GM12864 (cell line): ENCODE results near the gene FMN2.

Source experiments
- DNase-seq: peaks from one replicate; pipeline ENCODE4 v3.0.0-alpha.2; 2011; ENCODE audit warnings: low read depth
- H3K4me3 ChIP-seq: 2 replicates; pipeline ENCODE4 v1.5.1; 2011; ENCODE audit warnings: mild to moderate bottlenecking, low read depth, low read length, control low read depth
- CTCF ChIP-seq: IDR thresholded peaks from 2 replicates; pipeline ENCODE4 v1.5.1; 2011; ENCODE audit warnings: low read depth, mild to moderate bottlenecking, moderate library complexity, low read length, control low read depth, inconsistent platforms; ENCODE audit errors: missing control alignments

The FMN2 gene

GRCh38 chr1:240094041-240094722 is 2.5 kb downstream of the FMN2 start:
- no peak overlapping the region for H3K4me3 ChIP-seq
- TF ChIP-seq CTCF, result no peak
- DNase-seq, result no peak

- DNase-seq, result no peak
- TF ChIP-seq CTCF, result no peak
- H3K4me3 ChIP-seq, result no peak overlapping the region
These were observed 5.3 kb downstream of the FMN2 start for GRCh38 chr1:240096974-240097373.

GRCh38 chr1:240098534-240098933 is 6.9 kb downstream of the FMN2 start:
- H3K4me3 ChIP-seq, result no peak overlapping the region
- no peak for DNase-seq
- TF ChIP-seq CTCF, result no peak

GRCh38 chr1:240099329-240099728 is 7.6 kb downstream of the FMN2 start:
- TF ChIP-seq CTCF, result no peak
- no peak overlapping the region for H3K4me3 ChIP-seq
- DNase-seq, result no peak

GRCh38 chr1:240099748-240100147 is 8.1 kb downstream of the FMN2 start:
- DNase-seq, result no peak
- no peak overlapping the region for H3K4me3 ChIP-seq
- TF ChIP-seq CTCF, result no peak

- DNase-seq, result no peak
- no peak for TF ChIP-seq CTCF
- H3K4me3 ChIP-seq, result no peak overlapping the region
These were observed 8.8 kb downstream of the FMN2 start for GRCh38 chr1:240100371-240100934.

- no peak for DNase-seq
- TF ChIP-seq CTCF, result no peak
- H3K4me3 ChIP-seq, result no peak overlapping the region
These were observed 9.6 kb downstream of the FMN2 start for GRCh38 chr1:240101306-240101705.
